Liver (tissue), 9 donors: ENCODE data around the gene TLCD4. TPM values are rescaled to one million over a fixed set of nuclear protein-coding genes. Genes with fewer than 3 reads are reported as not detected.

Experiments used
- DNase-seq: peaks from one replicate; pipeline ENCODE4 v3.0.0-alpha.2; 2017; ENCODE audit warnings: low spot score
- H3K27ac ChIP-seq, 2 donors: one replicate each; pipeline ENCODE4 v1.7.0; 2013; ENCODE audit warnings: inconsistent platforms in 2 of 2, low read length in 2 of 2, control low read depth in 1 of 2, low read depth in 1 of 2, mild to moderate bottlenecking in 1 of 2
- H3K27me3 ChIP-seq, 4 donors: one replicate each; pipeline versions ENCODE4 v1.6.1 to v1.7.0; 2013; ENCODE audit warnings: low read length in 3 of 4, inconsistent platforms in 1 of 4, mild to moderate bottlenecking in 1 of 4, moderate library complexity in 1 of 4; ENCODE audit not compliant: control insufficient read depth in 4 of 4, insufficient read depth in 4 of 4
- H3K36me3 ChIP-seq, 4 donors: one replicate each; pipeline versions ENCODE4 v1.6.1 to v1.7.0; 2013; ENCODE audit warnings: low read length in 3 of 4, mild to moderate bottlenecking in 3 of 4, low read depth in 1 of 4, moderate library complexity in 1 of 4; ENCODE audit not compliant: control insufficient read depth in 4 of 4, insufficient read depth in 3 of 4
- H3K4me1 ChIP-seq, 4 donors: one replicate each; pipeline versions ENCODE4 v1.6.1 to v1.7.0; 2013; ENCODE audit warnings: low read length in 3 of 4, mild to moderate bottlenecking in 3 of 4, moderate library complexity in 1 of 4; ENCODE audit not compliant: control insufficient read depth in 4 of 4, insufficient read depth in 4 of 4
- H3K4me3 ChIP-seq, 3 donors: one replicate each; pipeline versions ENCODE4 v1.6.1 to v1.7.0; 2013; ENCODE audit warnings: low read length in 3 of 3, control low read depth in 1 of 3, low read depth in 1 of 3, mild to moderate bottlenecking in 1 of 3
- H3K9ac ChIP-seq, 2 donors: one replicate each; pipeline ENCODE4 v1.7.0; 2013; ENCODE audit warnings: low read length in 2 of 2, mild to moderate bottlenecking in 2 of 2, moderate library complexity in 2 of 2, control low read depth in 1 of 2, low read depth in 1 of 2
- H3K9me3 ChIP-seq, 4 donors: one replicate each; pipeline versions ENCODE4 v1.6.1 to v1.7.0; 2013; ENCODE audit warnings: low read length in 3 of 4; ENCODE audit not compliant: control insufficient read depth in 4 of 4
- ATF3 ChIP-seq: IDR thresholded peaks from 2 replicates; pipeline ENCODE4 v1.6.1; 2016; ENCODE audit warnings: antibody characterized with exemption
- CTCF ChIP-seq: fragments of 150-350 bp; IDR thresholded peaks from 2 replicates; pipeline ENCODE4 v1.5.1; 2017; ENCODE audit warnings: improper control_type of control experiment, low read depth, low read length; ENCODE audit not compliant: missing input control
- EGR1 ChIP-seq, 2 donors: IDR thresholded peaks; 2 replicates each; pipeline ENCODE4 v1.6.1; 2016 to 2018; ENCODE audit warnings: antibody characterized with exemption in 2 of 2, low read depth in 2 of 2
- FOXA1 ChIP-seq: IDR thresholded peaks from 2 replicates; pipeline ENCODE4 v1.6.1; 2016; ENCODE audit warnings: antibody characterized with exemption
- FOXA2 ChIP-seq: IDR thresholded peaks from 2 replicates; pipeline ENCODE4 v1.6.1; 2016; ENCODE audit warnings: antibody characterized with exemption
- GABPA ChIP-seq, 2 donors: IDR thresholded peaks in 1 of 2; conservative IDR thresholded peaks in 1 of 2; 2 replicates each; pipeline ENCODE4 v1.6.1; 2016; ENCODE audit warnings: antibody characterized with exemption in 2 of 2, mild to moderate bottlenecking in 1 of 2, moderate library complexity in 1 of 2
- HNF4A ChIP-seq, 2 donors: conservative IDR thresholded peaks; 2 replicates each; pipeline ENCODE4 v1.6.1; 2016; ENCODE audit warnings: antibody characterized with exemption in 2 of 2, mild to moderate bottlenecking in 2 of 2
- HNF4G ChIP-seq: IDR thresholded peaks from 2 replicates; pipeline ENCODE4 v1.6.1; 2016; ENCODE audit warnings: antibody characterized with exemption
- JUND ChIP-seq, 2 donors: IDR thresholded peaks; 2 replicates each; pipeline ENCODE4 v1.6.1; 2016; ENCODE audit warnings: antibody characterized with exemption in 2 of 2
- NR2F2 ChIP-seq: IDR thresholded peaks from 2 replicates; pipeline ENCODE4 v1.6.1; 2016; ENCODE audit warnings: antibody characterized with exemption
- RAD21 ChIP-seq, 2 donors: IDR thresholded peaks; 2 replicates each; pipeline ENCODE4 v1.6.1; 2016; ENCODE audit warnings: antibody characterized with exemption in 2 of 2, mild to moderate bottlenecking in 2 of 2
- RXRA ChIP-seq, 2 donors: IDR thresholded peaks; 2 replicates each; pipeline ENCODE4 v1.6.1; 2017 to 2018; ENCODE audit warnings: antibody characterized with exemption in 2 of 2, mild to moderate bottlenecking in 1 of 2
- SP1 ChIP-seq: IDR thresholded peaks from 2 replicates; pipeline ENCODE4 v1.6.1; 2018; ENCODE audit warnings: antibody characterized with exemption, mild to moderate bottlenecking
- TAF1 ChIP-seq: conservative IDR thresholded peaks from 2 replicates; pipeline ENCODE4 v1.6.1; 2016; ENCODE audit warnings: antibody characterized with exemption, mild to moderate bottlenecking
- YY1 ChIP-seq: IDR thresholded peaks from 2 replicates; pipeline ENCODE4 v1.6.1; 2016; ENCODE audit warnings: antibody characterized with exemption, mild to moderate bottlenecking
- WGBS: extraction: QIAGEN DNeasy Blood & Tissue Kit; methylation state at CpG from one replicate; pipeline ENCODE4 v1.1.7; 2013; 5-methylcytosine and 5-hydroxymethylcytosine counted together
- polyA plus RNA-seq, 2 donors: library from polyadenylated mRNA; stranded (reverse) in 1 of 2; unstranded in 1 of 2; fragments of 200-250 nt in 1 of 2; fragments of >200 nt in 1 of 2; fragmentation: Nextera tagmentation in 1 of 2; extraction: Ambion mirVana in 1 of 2; gene quantifications; one replicate each; pipeline versions ENCODE4 v1.2.1 to v1.2.3, GENCODE V29; 2013 to 2015
- total RNA-seq, 2 donors: library from RNA; depleted of rRNA; stranded (reverse); fragments of >200 nt; gene quantifications; one replicate each; pipeline ENCODE4 v1.2.3, GENCODE V29; 2014
- TF ChIP-seq, protein P1 (sequence below): IDR thresholded peaks from 2 replicates; pipeline ENCODE4 v1.6.1; 2016; ENCODE audit warnings: antibody characterized with exemption
- TF ChIP-seq, protein P2 (sequence below): IDR thresholded peaks from 2 replicates; pipeline ENCODE4 v1.6.1; 2016; ENCODE audit warnings: antibody characterized with exemption, mild to moderate bottlenecking
- TF ChIP-seq, protein P3 (sequence below): IDR thresholded peaks from 2 replicates; pipeline ENCODE4 v1.6.1; 2016; ENCODE audit warnings: antibody characterized with exemption
- donor health status: healthy.
- donor health status: healthy.
- donor health status: healthy.
- donor health status: healthy.
- donor health status: healthy.

TLCD4 gene
- total and polyA plus RNA-seq, 4 donors = 24.9 to 131 (median 85.6) TPM

DNA sequence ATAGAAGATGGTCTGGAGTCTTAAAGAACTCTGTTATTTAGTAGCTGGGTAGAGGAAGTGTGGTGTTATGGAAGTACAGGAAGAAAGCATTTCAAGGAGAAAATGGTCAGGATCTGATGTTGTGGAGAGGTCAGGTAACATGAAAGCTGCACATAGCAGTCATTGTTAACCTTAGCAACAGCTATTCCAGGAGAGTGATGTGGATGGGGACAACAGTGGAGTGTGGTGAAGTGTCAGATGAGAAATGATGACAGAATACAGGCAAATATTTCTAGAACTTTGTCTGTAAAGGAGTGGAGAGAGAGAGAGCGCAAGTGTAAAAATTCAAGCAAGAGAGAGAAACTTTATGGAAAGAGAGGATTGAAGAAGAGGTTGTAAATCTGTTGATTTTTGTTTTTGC lies 15.6 kb downstream of the TLCD4 start:
- no peak overlapping the region for H3K4me3 ChIP-seq
- DNase-seq = no peak
- no peaks in the 10 kb centered on the region for H3K27me3 ChIP-seq
- H3K9ac ChIP-seq = no peak overlapping the region
- 94% methylated on average over 1 of the region's 1 CpG for WGBS
- peaks cover 0 to under 1% (median 0%) of the 10 kb centered on the region in 4 donors for H3K36me3 ChIP-seq
- no peaks in the 10 kb centered on the region for H3K9me3 ChIP-seq
- no peak for TF ChIP-seq JUND (IDR thresholded peaks at IDR 0.05)
- TF ChIP-seq FOXA1 = no peak
- no peak for TF ChIP-seq RXRA (IDR thresholded peaks at IDR 0.05)
- no peak for TF ChIP-seq NR2F2
- no peak overlapping the region for H3K27ac ChIP-seq
- peaks cover 21 to 51% (median 27%) of the 10 kb centered on the region in 4 donors for H3K4me1 ChIP-seq

DNA sequence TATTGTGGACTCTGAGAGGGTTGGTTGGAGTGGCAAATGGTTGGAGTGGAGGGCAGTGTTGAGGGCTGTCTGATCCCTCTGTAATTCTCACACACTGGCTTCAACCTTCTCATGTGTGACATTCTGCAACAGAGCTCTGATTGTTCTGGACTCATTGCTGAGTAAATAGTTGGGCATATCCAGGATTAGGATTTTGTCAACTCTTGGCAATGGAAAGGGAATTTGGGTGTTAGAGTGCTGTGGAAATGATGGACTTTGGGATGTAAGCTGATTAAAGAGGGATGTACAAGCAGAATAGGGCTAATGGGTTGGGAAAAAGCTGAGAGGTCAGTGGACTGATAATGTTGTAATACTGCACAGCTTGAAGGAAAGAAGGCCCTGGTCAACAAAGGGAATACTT lies 16.5 kb downstream of the TLCD4 start:
- DNase-seq = no peak
- Histone ChIP-seq H3K27me3 (no peaks in the 10 kb centered on the region), H3K9me3 (no peaks in the 10 kb centered on the region), H3K27ac (peak overlapping the region; percentile 27 to 48), H3K4me1 (peaks cover 21 to 51% (median 26%) of the 10 kb centered on the region in 4 donors), H3K4me3 (no peak overlapping the region), H3K9ac (no peak overlapping the region), H3K36me3 (peaks cover 0 to 6% (median 2%) of the 10 kb centered on the region in 4 donors)
- TF ChIP-seq RAD21 (IDR thresholded peaks at IDR 0.05) (peak; percentile 66), EGR1 (IDR thresholded peaks at IDR 0.05; ENCODE audit: low read depth in 2 of 2) (peak; percentile 27 to 66), CTCF (no peak), NR2F2 (peak; percentile 82), GABPA (IDR thresholded peaks at IDR 0.05 in 1 of 2, conservative IDR thresholded peaks at IDR 0.05 in 1 of 2) (peak in 1 of 2 donors; percentile 50), TAF1 (no peak), SP1 (peak; percentile 95), FOXA1 (peak; percentile 95), HNF4A (conservative IDR thresholded peaks at IDR 0.05) (peak; percentile 99), RXRA (IDR thresholded peaks at IDR 0.05) (peak; percentile 98 to 99), YY1 (peak; percentile 85), FOXA2 (peak; percentile 93), HNF4G (peak; percentile 97), ATF3 (peak; percentile 84), JUND (IDR thresholded peaks at IDR 0.05) (peak; percentile 88 to 96)
- TF ChIP-seq, protein P1, sequence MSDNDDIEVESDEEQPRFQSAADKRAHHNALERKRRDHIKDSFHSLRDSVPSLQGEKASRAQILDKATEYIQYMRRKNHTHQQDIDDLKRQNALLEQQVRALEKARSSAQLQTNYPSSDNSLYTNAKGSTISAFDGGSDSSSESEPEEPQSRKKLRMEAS = peak; percentile 91
- TF ChIP-seq, protein P2, sequence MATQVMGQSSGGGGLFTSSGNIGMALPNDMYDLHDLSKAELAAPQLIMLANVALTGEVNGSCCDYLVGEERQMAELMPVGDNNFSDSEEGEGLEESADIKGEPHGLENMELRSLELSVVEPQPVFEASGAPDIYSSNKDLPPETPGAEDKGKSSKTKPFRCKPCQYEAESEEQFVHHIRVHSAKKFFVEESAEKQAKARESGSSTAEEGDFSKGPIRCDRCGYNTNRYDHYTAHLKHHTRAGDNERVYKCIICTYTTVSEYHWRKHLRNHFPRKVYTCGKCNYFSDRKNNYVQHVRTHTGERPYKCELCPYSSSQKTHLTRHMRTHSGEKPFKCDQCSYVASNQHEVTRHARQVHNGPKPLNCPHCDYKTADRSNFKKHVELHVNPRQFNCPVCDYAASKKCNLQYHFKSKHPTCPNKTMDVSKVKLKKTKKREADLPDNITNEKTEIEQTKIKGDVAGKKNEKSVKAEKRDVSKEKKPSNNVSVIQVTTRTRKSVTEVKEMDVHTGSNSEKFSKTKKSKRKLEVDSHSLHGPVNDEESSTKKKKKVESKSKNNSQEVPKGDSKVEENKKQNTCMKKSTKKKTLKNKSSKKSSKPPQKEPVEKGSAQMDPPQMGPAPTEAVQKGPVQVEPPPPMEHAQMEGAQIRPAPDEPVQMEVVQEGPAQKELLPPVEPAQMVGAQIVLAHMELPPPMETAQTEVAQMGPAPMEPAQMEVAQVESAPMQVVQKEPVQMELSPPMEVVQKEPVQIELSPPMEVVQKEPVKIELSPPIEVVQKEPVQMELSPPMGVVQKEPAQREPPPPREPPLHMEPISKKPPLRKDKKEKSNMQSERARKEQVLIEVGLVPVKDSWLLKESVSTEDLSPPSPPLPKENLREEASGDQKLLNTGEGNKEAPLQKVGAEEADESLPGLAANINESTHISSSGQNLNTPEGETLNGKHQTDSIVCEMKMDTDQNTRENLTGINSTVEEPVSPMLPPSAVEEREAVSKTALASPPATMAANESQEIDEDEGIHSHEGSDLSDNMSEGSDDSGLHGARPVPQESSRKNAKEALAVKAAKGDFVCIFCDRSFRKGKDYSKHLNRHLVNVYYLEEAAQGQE = peak; percentile 91
- TF ChIP-seq, protein P3, sequence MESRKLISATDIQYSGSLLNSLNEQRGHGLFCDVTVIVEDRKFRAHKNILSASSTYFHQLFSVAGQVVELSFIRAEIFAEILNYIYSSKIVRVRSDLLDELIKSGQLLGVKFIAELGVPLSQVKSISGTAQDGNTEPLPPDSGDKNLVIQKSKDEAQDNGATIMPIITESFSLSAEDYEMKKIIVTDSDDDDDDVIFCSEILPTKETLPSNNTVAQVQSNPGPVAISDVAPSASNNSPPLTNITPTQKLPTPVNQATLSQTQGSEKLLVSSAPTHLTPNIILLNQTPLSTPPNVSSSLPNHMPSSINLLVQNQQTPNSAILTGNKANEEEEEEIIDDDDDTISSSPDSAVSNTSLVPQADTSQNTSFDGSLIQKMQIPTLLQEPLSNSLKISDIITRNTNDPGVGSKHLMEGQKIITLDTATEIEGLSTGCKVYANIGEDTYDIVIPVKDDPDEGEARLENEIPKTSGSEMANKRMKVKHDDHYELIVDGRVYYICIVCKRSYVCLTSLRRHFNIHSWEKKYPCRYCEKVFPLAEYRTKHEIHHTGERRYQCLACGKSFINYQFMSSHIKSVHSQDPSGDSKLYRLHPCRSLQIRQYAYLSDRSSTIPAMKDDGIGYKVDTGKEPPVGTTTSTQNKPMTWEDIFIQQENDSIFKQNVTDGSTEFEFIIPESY = peak; percentile 96
